ENCODE results near the gene CNKSR3. TPM values are rescaled to one million over a fixed set of nuclear protein-coding genes. Genes with fewer than 3 reads are reported as not detected.

CNKSR3 gene
- total and polyA plus RNA-seq, 2 donors from 2014 or later: 13.8 to 63.1 TPM

DNA sequence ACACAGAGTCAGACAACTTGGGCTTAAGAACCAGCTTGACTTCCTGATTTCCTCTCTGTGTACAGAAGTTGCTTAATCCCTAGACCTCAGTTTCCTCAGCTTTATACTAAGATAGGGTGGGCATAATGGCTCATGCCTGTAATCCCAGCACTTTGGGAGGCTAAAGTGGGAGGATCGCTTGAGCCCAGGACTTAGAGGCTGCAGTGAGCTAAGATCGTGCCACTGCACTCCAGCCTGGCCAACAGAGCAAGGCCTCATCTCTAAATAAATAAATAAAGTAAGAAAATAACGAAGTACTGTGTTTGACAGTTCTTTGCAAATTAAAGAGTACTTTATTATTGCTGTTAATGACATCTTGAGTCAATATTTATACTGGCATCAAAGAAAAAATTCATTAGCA is 41.7 kb downstream of the CNKSR3 start:
- FAIRE-seq: no peak
- intact Hi-C loops (cut with DNase I): no loop called here

GRCh38 chr6:154466971-154467679 is 43.4 kb downstream of the CNKSR3 start:
- peaks cover 0 to 5% (median 0%) of the 10 kb centered on the region in 3 donors for H3K9me3 ChIP-seq (ENCODE audit: control insufficient read depth in 2 of 3, insufficient read depth in 1 of 3, low read length in 3 of 3)
- no peak overlapping the region for H3K9ac ChIP-seq (ENCODE audit: low read length in 3 of 3)
- DNase-seq (no peak), FAIRE-seq (no peak)
- intact Hi-C loops (cut with DNase I): no loop called here
- H3K27ac ChIP-seq (ENCODE audit: low read depth in 2 of 2, low read length in 2 of 2): no peak overlapping the region
- H3K27me3 ChIP-seq (ENCODE audit: control insufficient read depth, insufficient read depth, low read length): no peaks in the 10 kb centered on the region
- peaks cover 0 to 2% (median 0%) of the 10 kb centered on the region in 3 donors for H3K36me3 ChIP-seq (ENCODE audit: control insufficient read depth in 2 of 3, insufficient read depth in 3 of 3, low read length in 3 of 3)
- peaks cover 0 to 13% (median 0%) of the 10 kb centered on the region in 3 donors for H3K4me1 ChIP-seq (ENCODE audit: control insufficient read depth in 2 of 3, insufficient read depth in 2 of 3, low read depth in 1 of 3, low read length in 3 of 3)
- no peak overlapping the region for H3K4me3 ChIP-seq (ENCODE audit: low read length in 3 of 3)
- no peak for TF ChIP-seq CTCF (IDR thresholded peaks at IDR 0.05; ENCODE audit: borderline replicate concordance, extremely low read depth, insufficient read depth)

More for the DNA sequence above, 41.7 kb downstream of the CNKSR3 start:
- Histone ChIP-seq H3K27ac (ENCODE audit: low read depth in 2 of 2, low read length in 2 of 2) (no peak overlapping the region), H3K4me1 (ENCODE audit: control insufficient read depth in 2 of 3, insufficient read depth in 2 of 3, low read depth in 1 of 3, low read length in 3 of 3) (peaks cover 3 to 9% (median 6%) of the 10 kb centered on the region in 3 donors), H3K4me3 (ENCODE audit: low read length in 3 of 3) (no peak overlapping the region), H3K9ac (ENCODE audit: low read length in 3 of 3) (no peak overlapping the region), H3K27me3 (ENCODE audit: control insufficient read depth, insufficient read depth, low read length) (no peaks in the 10 kb centered on the region), H3K9me3 (ENCODE audit: control insufficient read depth in 2 of 3, insufficient read depth in 1 of 3, low read length in 3 of 3) (peaks cover 0 to 5% (median 0%) of the 10 kb centered on the region in 3 donors), H3K36me3 (ENCODE audit: control insufficient read depth in 2 of 3, insufficient read depth in 3 of 3, low read length in 3 of 3) (peaks cover 0 to 2% (median 0%) of the 10 kb centered on the region in 3 donors)
- no peak for TF ChIP-seq CTCF (IDR thresholded peaks at IDR 0.05; ENCODE audit: borderline replicate concordance, extremely low read depth, insufficient read depth)
- peak in 1 of 5 donors; percentile 7 for DNase-seq

GRCh38 chr6:154466139-154466538 is 44.3 kb downstream of the CNKSR3 start:
- no peak overlapping the region for H3K9ac ChIP-seq (ENCODE audit: low read length in 3 of 3)
- H3K9me3 ChIP-seq (ENCODE audit: control insufficient read depth in 2 of 3, insufficient read depth in 1 of 3, low read length in 3 of 3): peaks cover 0 to 5% (median 0%) of the 10 kb centered on the region in 3 donors
- intact Hi-C loops (cut with DNase I): no loop called here
- peaks cover 0 to 2% (median 0%) of the 10 kb centered on the region in 3 donors for H3K36me3 ChIP-seq (ENCODE audit: control insufficient read depth in 2 of 3, insufficient read depth in 3 of 3, low read length in 3 of 3)
- no peak for DNase-seq
- FAIRE-seq: no peak
- H3K4me3 ChIP-seq (ENCODE audit: low read length in 3 of 3): no peak overlapping the region
- no peak for TF ChIP-seq CTCF (IDR thresholded peaks at IDR 0.05; ENCODE audit: borderline replicate concordance, extremely low read depth, insufficient read depth)
- H3K27me3 ChIP-seq (ENCODE audit: control insufficient read depth, insufficient read depth, low read length): no peaks in the 10 kb centered on the region
- no peak overlapping the region for H3K27ac ChIP-seq (ENCODE audit: low read depth in 2 of 2, low read length in 2 of 2)
- peaks cover 0 to 13% (median 0%) of the 10 kb centered on the region in 3 donors for H3K4me1 ChIP-seq (ENCODE audit: control insufficient read depth in 2 of 3, insufficient read depth in 2 of 3, low read depth in 1 of 3, low read length in 3 of 3)

All from kidney (tissue), 14 donors.